Activated CD4-positive, alpha-beta T cell treated with anti-CD3 and anti-CD28 coated beads for 36 hours (primary cell): ENCODE results near the gene CCSER2. TPM values are rescaled to one million over a fixed set of nuclear protein-coding genes. Genes with fewer than 3 reads are reported as not detected.
"Not testable (repeated sequence)": the region's sequence is repeated elsewhere in the genome, so short reads cannot be mapped to it uniquely, and the experiment has no call there.

Source experiments
- ATAC-seq: fragments of 200-7000 bp; cut with Tn5 transposase; one replicate; pipeline ENCODE4 v1.10.0; 2021; ENCODE audit warnings: mild to moderate bottlenecking, moderate library complexity
- CTCF ChIA-PET: fragments of 350-600 bp; sonication (Branson Sonifier 250); formaldehyde crosslinking; loops from one replicate; lab custom pipeline; 2021; ENCODE audit warnings: antibody characterized with exemption; lab: Charles Lee
- POLR2A ChIA-PET: fragments of 350-600 bp; sonication (Branson Sonifier 250); formaldehyde crosslinking; loops from one replicate; lab custom pipeline; 2021; ENCODE audit warnings: antibody characterized with exemption, inconsistent platforms; lab: Charles Lee
- DNase-seq: peaks from one replicate; pipeline ENCODE4 v3.0.0-alpha.2; 2020
- H3K27ac Mint-ChIP-seq: one replicate; pipeline ENCODE4 v1.8.0; 2021; ENCODE audit warnings: mixed read lengths
- H3K27me3 Mint-ChIP-seq: one replicate; pipeline ENCODE4 v1.8.0; 2021; ENCODE audit warnings: mixed read lengths
- H3K36me3 Mint-ChIP-seq: one replicate; pipeline ENCODE4 v1.8.0; 2021; ENCODE audit warnings: low read depth, mixed read lengths
- H3K4me1 Mint-ChIP-seq: one replicate; pipeline ENCODE4 v1.8.0; 2021; ENCODE audit warnings: mixed read lengths
- H3K4me3 Mint-ChIP-seq: one replicate; pipeline ENCODE4 v1.8.0; 2021; ENCODE audit warnings: mild to moderate bottlenecking, moderate library complexity, mixed read lengths
- H3K9me3 Mint-ChIP-seq: one replicate; pipeline ENCODE4 v1.8.0; 2021; ENCODE audit warnings: low read depth, mixed read lengths
- intact Hi-C, 2 experiments: fragments of 100-400 bp; cut with DNase I in 1 of 2; cut with micrococcal nuclease in 1 of 2; formaldehyde crosslinking; loops; one replicate each; pipeline versions ENCODE4 v1.14.2 to v1.15.1; 2022 to 2024; cut with DNase I, micrococcal nuclease
- total RNA-seq, 2 experiments: library from RNA; stranded (reverse); gene quantifications; one replicate each; pipeline ENCODE4 v1.2.3, GENCODE V29; 2021

Gene CCSER2
- total RNA-seq, 2 experiments from 2014 or later: 61.2 to 85.2 TPM

DNA sequence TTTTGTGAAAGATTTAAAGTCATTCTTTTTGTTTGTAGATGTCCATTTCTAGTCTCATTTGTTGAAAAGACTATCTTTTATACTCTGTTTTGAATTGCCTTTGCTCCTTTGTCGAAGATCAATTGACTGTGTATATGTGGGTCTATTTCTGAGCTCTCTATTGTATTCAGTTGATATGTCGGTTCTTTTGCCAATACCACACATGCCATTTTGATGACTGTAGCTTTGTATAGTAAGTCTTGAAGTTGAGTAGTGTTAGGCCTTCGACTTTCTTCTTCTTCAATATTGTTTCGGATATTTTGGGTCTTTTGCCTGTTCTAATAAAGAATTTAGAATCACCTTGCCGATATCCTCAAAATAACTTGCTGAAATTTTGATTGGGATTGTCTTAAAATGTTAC, 104.5 kb downstream of the CCSER2 start:
- POLR2A ChIA-PET: no interaction called here
- ATAC-seq (no peak), DNase-seq (no peak)
- intact Hi-C loops: loop anchor here in 1 of 2 experiments (5.0 kb wide), 1 partner anchor 56 kb away; no protein-coding TSS in a partner anchor
- H3K4me1 Mint-ChIP-seq: peaks cover 27% of the 10 kb centered on the region
- H3K27ac Mint-ChIP-seq: no peak overlapping the region
- no peaks in the 10 kb centered on the region for H3K27me3 Mint-ChIP-seq
- CTCF ChIA-PET: interaction anchor here (3.9 kb wide), 1 partner anchor 105 kb away, joined by 31 read pairs; no protein-coding TSS in a partner anchor
- no peaks in the 10 kb centered on the region for H3K9me3 Mint-ChIP-seq
- H3K4me3 Mint-ChIP-seq: no peak overlapping the region
- H3K36me3 Mint-ChIP-seq: peaks cover 20% of the 10 kb centered on the region

DNA sequence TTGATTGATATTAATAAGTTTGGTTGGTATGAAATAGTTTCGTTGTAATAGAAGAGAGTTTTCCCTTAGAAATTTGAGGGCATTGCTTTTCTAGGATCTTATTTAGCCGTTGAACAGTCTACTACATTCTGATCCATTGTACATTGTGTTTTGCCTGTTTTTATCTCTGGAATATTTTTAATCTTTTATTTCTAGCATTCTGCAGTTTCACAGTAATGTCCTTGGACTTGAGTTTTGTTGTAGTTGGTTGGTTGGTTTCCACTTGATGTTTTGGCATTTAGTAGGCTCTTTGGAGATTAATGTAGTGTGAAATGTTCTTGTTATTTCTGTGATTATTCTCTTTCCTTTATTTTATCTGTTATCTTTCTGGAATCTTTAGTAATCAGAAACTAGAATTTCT, 112.4 kb downstream of the CCSER2 start:
- intact Hi-C loops: no loop called here
- Mint-ChIP-seq H3K4me1 (peaks cover 3% of the 10 kb centered on the region), H3K36me3 (peaks cover 56% of the 10 kb centered on the region), H3K9me3 (peaks cover 4% of the 10 kb centered on the region), H3K27me3 (no peaks in the 10 kb centered on the region), H3K27ac (no peak overlapping the region), H3K4me3 (no peak overlapping the region)
- ATAC-seq (no peak), DNase-seq (no peak)
- ChIA-PET CTCF (interaction anchor here (4.3 kb wide), 1 partner anchor 11 kb away, joined by 30 read pairs; no protein-coding TSS in a partner anchor), POLR2A (no interaction called here)

DNA sequence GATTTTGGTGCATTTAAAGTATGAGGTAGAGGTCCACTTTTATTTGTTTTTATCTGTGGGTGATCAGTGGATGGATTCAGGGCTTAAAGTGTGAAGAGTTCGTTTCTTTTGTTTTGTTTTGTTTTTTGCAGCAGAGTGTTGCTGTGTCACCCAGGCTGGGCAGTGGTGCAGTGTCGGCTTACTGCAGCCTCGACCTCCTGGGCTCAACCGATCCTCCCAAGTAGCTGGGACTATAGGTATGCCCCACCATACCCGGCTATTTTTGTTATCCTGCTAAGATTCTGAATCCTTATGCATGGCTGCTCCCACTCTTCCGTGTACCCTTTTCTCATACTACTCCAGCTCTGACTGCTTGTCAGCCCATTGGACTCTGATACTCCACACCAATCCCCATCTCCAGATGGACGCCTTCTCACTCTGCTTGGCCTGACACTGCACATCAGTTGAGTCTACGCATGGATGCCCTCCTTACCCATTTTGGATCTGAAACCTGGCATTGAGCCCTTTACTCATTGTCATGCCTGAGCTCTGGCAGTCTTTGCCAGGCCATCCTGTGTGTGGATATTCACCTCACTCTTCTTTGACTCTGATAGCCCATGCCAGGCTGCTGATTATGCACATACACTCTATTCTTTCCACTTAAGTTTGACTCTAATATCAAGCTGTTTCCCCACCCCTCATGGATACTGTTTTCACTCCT, 119.5 kb downstream of the CCSER2 start:
- no peak overlapping the region for H3K27ac Mint-ChIP-seq
- no peaks in the 10 kb centered on the region for H3K9me3 Mint-ChIP-seq
- ChIA-PET POLR2A (no interaction called here), CTCF (interaction anchor here (0.9 to 1.1 kb wide), 2 partner anchors 13 to 17 kb away, joined by 3 to 5 read pairs; no protein-coding TSS in a partner anchor)
- H3K36me3 Mint-ChIP-seq: peaks cover 29% of the 10 kb centered on the region
- H3K4me3 Mint-ChIP-seq: no peak overlapping the region
- ATAC-seq (no peak), DNase-seq (no peak)
- no peaks in the 10 kb centered on the region for H3K27me3 Mint-ChIP-seq
- peaks cover 2% of the 10 kb centered on the region for H3K4me1 Mint-ChIP-seq
- intact Hi-C loops: no loop called here

DNA sequence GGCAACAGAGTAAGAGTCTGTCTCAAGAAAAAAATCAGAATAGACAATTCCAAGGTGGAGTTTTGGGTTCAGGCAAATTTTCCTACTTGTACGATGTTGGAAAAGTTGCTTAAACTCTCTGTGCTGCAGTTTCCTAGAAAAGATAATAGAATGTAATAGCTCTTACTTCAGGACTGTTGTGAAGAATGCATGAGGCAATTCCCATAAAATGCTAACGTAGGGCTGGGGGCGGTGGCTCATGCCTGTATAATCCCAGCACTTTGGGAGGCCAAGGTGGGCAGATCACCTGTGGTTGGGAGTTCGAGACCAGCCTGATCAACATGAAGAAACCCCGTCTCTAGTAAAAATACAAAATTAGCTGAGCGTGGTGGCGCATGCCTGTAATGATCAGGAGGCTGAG, 121.0 kb downstream of the CCSER2 start:
- H3K4me1 Mint-ChIP-seq, POLR2A ChIA-PET, ATAC-seq, H3K9me3 Mint-ChIP-seq, H3K4me3 Mint-ChIP-seq, DNase-seq, H3K27ac Mint-ChIP-seq, H3K27me3 Mint-ChIP-seq, intact Hi-C loops: not testable (repeated sequence)
- CTCF ChIA-PET: interaction anchor here (1.1 to 1.5 kb wide), 2 partner anchors 14 to 19 kb away, joined by 3 to 6 read pairs; no protein-coding TSS in a partner anchor
- H3K36me3 Mint-ChIP-seq: peaks cover 27% of the 10 kb centered on the region

DNA sequence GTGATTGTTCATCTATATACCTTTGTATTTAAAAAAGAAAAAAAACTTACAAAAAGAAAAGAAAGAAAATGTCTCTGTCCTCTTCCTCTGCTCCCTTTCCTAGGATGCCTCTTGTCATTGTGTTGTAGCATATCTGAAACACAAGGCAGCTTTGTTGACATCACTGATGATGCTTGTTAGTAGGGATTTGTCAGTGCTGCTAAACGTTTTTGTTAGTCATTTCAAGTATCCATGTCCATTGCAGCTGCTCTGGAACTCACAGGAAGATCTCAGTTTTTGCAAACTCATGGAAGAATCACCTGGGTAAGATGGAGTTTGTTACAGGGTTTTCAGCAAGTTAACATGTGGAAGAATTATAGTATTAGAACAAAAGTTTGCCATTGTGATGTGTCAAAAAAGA, 123.6 kb downstream of the CCSER2 start:
- H3K4me3 Mint-ChIP-seq: no peak overlapping the region
- ChIA-PET POLR2A (no interaction called here), CTCF (interaction anchor here (1.3 kb wide), 1 partner anchor 87 kb away, joined by 3 read pairs; no protein-coding TSS in a partner anchor)
- peaks cover 43% of the 10 kb centered on the region for H3K36me3 Mint-ChIP-seq
- H3K27me3 Mint-ChIP-seq: no peaks in the 10 kb centered on the region
- peaks cover 4% of the 10 kb centered on the region for H3K9me3 Mint-ChIP-seq
- intact Hi-C loops: no loop called here
- no peak overlapping the region for H3K27ac Mint-ChIP-seq
- ATAC-seq: no peak
- no peak for DNase-seq
- peaks cover 3% of the 10 kb centered on the region for H3K4me1 Mint-ChIP-seq

DNA sequence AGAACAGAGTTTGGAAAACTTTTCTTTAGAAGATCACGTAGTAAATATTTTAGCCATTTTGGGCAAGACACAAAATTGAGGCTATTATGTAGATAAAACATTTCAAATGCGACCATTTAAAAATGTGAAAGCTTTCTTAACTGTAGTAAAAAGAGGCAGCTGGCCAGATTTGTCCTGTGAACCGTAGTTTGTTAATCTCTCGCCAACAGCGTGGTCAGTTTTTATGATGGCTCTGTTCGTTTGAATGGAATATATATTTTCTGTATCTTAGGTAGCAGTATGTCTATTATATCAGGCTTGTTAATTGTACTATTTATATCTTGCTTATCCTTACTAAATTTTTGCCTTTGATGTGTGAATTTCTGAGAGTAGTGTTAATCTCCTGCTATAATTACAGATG, 124.9 kb downstream of the CCSER2 start:
- DNase-seq (no peak), ATAC-seq (no peak)
- peaks cover 3% of the 10 kb centered on the region for H3K4me1 Mint-ChIP-seq
- peaks cover 37% of the 10 kb centered on the region for H3K36me3 Mint-ChIP-seq
- no peak overlapping the region for H3K4me3 Mint-ChIP-seq
- POLR2A ChIA-PET: no interaction called here
- no peaks in the 10 kb centered on the region for H3K27me3 Mint-ChIP-seq
- intact Hi-C loops: no loop called here
- H3K27ac Mint-ChIP-seq: no peak overlapping the region
- H3K9me3 Mint-ChIP-seq: peaks cover 5% of the 10 kb centered on the region
- CTCF ChIA-PET: interaction anchor here (1.0 to 2.8 kb wide), 2 partner anchors 23 to 84 kb away, joined by 3 to 9 read pairs; no protein-coding TSS in a partner anchor

DNA sequence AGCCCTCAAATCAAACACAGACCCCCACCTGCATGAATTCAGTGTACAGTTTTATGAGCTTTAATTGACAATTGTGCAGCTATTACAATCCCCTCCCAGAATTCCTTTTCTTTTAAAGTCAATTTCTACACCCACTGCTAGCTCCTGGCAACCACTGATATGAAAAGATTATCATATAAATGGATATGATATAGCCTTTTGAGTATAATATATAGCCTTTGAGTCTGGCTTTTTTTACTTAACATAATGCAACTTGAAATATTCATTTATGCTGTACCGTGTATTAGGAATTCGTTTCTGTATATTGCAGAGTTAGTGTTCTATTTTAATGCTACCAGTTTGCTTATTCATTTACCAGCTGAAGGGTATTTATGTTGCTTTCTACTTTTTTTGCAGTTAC, 127.7 kb downstream of the CCSER2 start:
- Mint-ChIP-seq H3K4me3 (no peak overlapping the region), H3K4me1 (peaks cover 4% of the 10 kb centered on the region), H3K27ac (no peak overlapping the region), H3K9me3 (peaks cover 10% of the 10 kb centered on the region), H3K27me3 (no peaks in the 10 kb centered on the region), H3K36me3 (peaks cover 49% of the 10 kb centered on the region)
- ChIA-PET CTCF (interaction anchor here (0.6 to 1.8 kb wide), 4 partner anchors 11 to 113 kb away, joined by 3 to 10 read pairs (median 3); no protein-coding TSS in a partner anchor), POLR2A (no interaction called here)
- DNase-seq (no peak), ATAC-seq (no peak)
- intact Hi-C loops: no loop called here

DNA sequence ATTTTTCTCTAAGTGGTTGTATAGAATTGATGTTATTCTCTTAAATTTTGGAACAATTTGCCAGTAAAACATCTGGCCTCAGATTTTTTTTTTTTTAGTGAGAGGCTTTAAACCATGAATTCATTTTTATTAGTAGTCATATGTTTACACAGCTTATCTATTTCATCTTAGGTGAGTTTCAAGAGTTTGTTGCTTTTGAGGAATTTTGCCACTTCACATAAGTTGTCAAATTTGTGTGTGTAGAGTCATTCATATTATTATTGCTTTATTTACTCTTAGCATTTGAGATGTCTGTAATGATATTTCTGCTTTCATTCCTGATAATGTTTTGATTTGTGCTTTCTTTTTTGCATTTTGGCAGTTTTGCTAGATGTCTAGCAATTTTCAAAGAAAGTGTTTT, 132.1 kb downstream of the CCSER2 start:
- Mint-ChIP-seq H3K9me3 (peaks cover 6% of the 10 kb centered on the region), H3K27ac (no peak overlapping the region), H3K4me3 (no peak overlapping the region), H3K27me3 (no peaks in the 10 kb centered on the region), H3K4me1 (peaks cover 8% of the 10 kb centered on the region), H3K36me3 (peaks cover 41% of the 10 kb centered on the region)
- POLR2A ChIA-PET: no interaction called here
- CTCF ChIA-PET: no interaction called here
- intact Hi-C loops: no loop called here
- ATAC-seq: no peak
- DNase-seq: no peak

DNA sequence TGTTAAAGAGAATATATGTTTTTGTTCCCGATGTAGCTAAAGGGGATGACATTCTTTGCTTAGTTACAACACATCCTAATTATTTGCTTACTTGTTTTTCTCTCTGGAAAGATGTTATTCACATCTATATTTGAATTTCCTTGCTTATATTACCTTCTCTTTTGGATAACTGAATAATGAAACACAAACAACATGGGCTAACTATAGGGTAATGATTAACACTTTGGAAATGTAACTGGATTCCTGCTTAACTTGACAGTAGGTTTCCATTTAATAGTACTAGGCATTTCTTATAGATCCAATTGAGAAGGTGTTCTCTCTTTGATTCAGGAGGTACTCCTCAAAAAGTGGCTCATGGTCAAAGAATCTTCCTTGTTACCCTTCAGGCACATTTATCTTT, 141.1 kb downstream of the CCSER2 start:
- Mint-ChIP-seq H3K27ac (no peak overlapping the region), H3K36me3 (peaks cover 22% of the 10 kb centered on the region), H3K4me1 (no peaks in the 10 kb centered on the region), H3K4me3 (no peak overlapping the region), H3K9me3 (no peaks in the 10 kb centered on the region), H3K27me3 (no peaks in the 10 kb centered on the region)
- ATAC-seq (no peak), DNase-seq (no peak)
- intact Hi-C loops: no loop called here
- ChIA-PET POLR2A (no interaction called here), CTCF (no interaction called here)

DNA sequence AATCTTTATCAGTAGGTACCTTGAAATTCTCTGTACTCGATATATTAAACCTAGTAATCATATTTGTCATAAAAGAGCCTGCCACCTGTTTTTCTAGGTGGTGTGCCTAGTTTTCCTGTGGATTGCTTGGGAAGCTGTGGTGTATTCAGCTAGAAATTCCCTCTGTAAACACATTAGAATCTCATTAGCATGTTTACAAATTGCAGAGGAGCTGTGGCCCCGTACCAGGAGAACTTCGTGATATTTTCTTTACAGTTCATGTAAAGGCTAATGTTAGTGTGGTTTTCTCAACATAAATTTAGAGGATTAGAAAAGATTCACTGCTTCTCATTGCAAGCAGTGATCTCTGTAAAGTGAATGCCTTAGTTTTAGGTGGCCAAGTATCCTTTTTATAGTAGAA, 144.7 kb downstream of the CCSER2 start:
- intact Hi-C loops: no loop called here
- ATAC-seq: no peak
- no peak overlapping the region for H3K4me3 Mint-ChIP-seq
- no peaks in the 10 kb centered on the region for H3K27me3 Mint-ChIP-seq
- H3K9me3 Mint-ChIP-seq: no peaks in the 10 kb centered on the region
- no peak overlapping the region for H3K27ac Mint-ChIP-seq
- CTCF ChIA-PET: no interaction called here
- H3K36me3 Mint-ChIP-seq: peaks cover 11% of the 10 kb centered on the region
- peaks cover 1% of the 10 kb centered on the region for H3K4me1 Mint-ChIP-seq
- POLR2A ChIA-PET: no interaction called here
- DNase-seq: no peak

DNA sequence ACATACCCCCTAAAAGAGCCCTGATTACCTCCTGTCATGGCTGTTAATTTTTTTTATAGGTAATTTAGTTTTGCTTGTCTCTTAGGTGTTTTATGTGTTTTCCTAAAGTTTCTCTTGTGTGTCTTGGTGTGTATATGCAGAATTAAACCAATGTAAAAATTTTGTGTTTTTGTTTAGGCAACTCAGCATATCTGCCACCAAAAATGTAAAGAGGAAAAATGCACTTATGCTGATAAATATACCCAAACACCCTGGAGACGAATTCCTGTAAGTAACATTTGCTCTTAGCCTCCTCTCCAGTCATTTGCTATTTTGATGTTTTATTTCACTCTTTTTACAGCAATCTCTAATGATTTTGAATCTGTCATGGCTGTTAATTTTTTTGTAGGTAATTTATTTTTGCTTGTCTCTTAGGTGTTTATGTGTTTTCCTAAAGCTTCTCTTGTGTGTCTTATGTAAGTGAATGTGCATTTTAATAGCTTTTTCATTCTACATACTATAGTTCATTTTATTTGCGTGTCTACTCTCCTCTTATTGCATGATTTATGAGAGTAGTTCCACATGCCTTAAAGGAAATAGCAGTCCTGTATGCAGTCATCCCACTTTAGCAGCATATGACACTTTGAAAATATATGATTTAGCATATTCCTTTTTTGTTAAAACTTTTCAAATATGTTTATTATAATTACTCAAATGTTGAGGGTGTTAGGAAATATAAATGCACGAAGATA, 149.2 kb downstream of the CCSER2 start:
- intact Hi-C loops: no loop called here
- ATAC-seq: no peak
- H3K4me3 Mint-ChIP-seq: no peak overlapping the region

More for the DNA sequence above, 149.2 kb downstream of the CCSER2 start:
- ChIA-PET POLR2A (no interaction called here), CTCF (no interaction called here)
- Mint-ChIP-seq H3K4me1 (peaks cover 5% of the 10 kb centered on the region), H3K27me3 (no peaks in the 10 kb centered on the region), H3K36me3 (peaks cover 24% of the 10 kb centered on the region), H3K9me3 (no peaks in the 10 kb centered on the region), H3K27ac (no peak overlapping the region)
- no peak for DNase-seq
